H9 (cell line): ENCODE results near the gene TBX15. TPM values are rescaled to one million over a fixed set of nuclear protein-coding genes. Genes with fewer than 3 reads are reported as not detected.

Experiments
- DNase-seq: peaks from one replicate; pipeline ENCODE4 v3.0.0-alpha.2; 2017
- H2AFZ ChIP-seq: one replicate; pipeline ENCODE4 v1.6.1; 2013; ENCODE audit warnings: mild to moderate bottlenecking, low read length, control low read depth, moderate library complexity
- H2AK5ac ChIP-seq: 2 replicates; pipeline ENCODE4 v1.6.1; 2013; ENCODE audit warnings: low read length, control low read depth, mixed read lengths; ENCODE audit not compliant: insufficient read length
- H2BK120ac ChIP-seq: one replicate; pipeline ENCODE4 v1.6.1; 2013; ENCODE audit warnings: low read depth, mild to moderate bottlenecking, low read length, control low read depth, inconsistent platforms; ENCODE audit not compliant: poor library complexity, severe bottlenecking
- H2BK12ac ChIP-seq: 2 replicates; pipeline ENCODE4 v1.6.1; 2013; ENCODE audit warnings: low read length, control low read depth, mixed read lengths, low read depth; ENCODE audit not compliant: insufficient read length
- H2BK15ac ChIP-seq: 2 replicates; pipeline ENCODE4 v1.6.1; 2013; ENCODE audit warnings: low read depth, low read length, control low read depth
- H2BK20ac ChIP-seq: one replicate; pipeline ENCODE4 v1.6.1; 2013; ENCODE audit warnings: low read depth, mild to moderate bottlenecking, low read length, control low read depth, inconsistent platforms; ENCODE audit not compliant: poor library complexity, severe bottlenecking
- H2BK5ac ChIP-seq: 2 replicates; pipeline ENCODE4 v1.6.1; 2013; ENCODE audit warnings: low read length, control low read depth, mixed read lengths; ENCODE audit not compliant: insufficient read length
- H3K14ac ChIP-seq: 2 replicates; pipeline ENCODE4 v1.6.1; 2013; ENCODE audit warnings: low read length, control low read depth; ENCODE audit not compliant: insufficient read depth
- H3K18ac ChIP-seq: 2 replicates; pipeline ENCODE4 v1.6.1; 2013; ENCODE audit warnings: low read depth, mild to moderate bottlenecking, mixed read lengths, low read length, control low read depth; ENCODE audit not compliant: insufficient read length
- H3K23ac ChIP-seq: 2 replicates; pipeline ENCODE4 v1.6.1; 2013; ENCODE audit warnings: low read length, control low read depth, mixed read lengths, low read depth; ENCODE audit not compliant: insufficient read length
- H3K23me2 ChIP-seq: 2 replicates; pipeline ENCODE4 v1.6.1; 2013; ENCODE audit warnings: low read depth, mild to moderate bottlenecking, mixed read lengths, low read length, control low read depth; ENCODE audit not compliant: insufficient read length, poor library complexity, severe bottlenecking
- H3K27ac ChIP-seq: 2 replicates; pipeline ENCODE4 v1.5.1; 2013; ENCODE audit warnings: low read length, control low read depth, mixed read lengths, low read depth; ENCODE audit not compliant: insufficient read length
- H3K27me3 ChIP-seq: 2 replicates; pipeline ENCODE4 v1.6.1; 2013; ENCODE audit warnings: low read length, control low read depth, inconsistent platforms; ENCODE audit not compliant: insufficient read depth
- H3K4ac ChIP-seq: 2 replicates; pipeline ENCODE4 v1.6.1; 2013; ENCODE audit warnings: low read depth, mild to moderate bottlenecking, control low read depth, inconsistent platforms, low read length, moderate library complexity
- H3K4me1 ChIP-seq: 2 replicates; pipeline ENCODE4 v1.6.1; 2013; ENCODE audit warnings: low read length, control low read depth, inconsistent platforms; ENCODE audit not compliant: insufficient read depth
- H3K4me2 ChIP-seq: 2 replicates; pipeline ENCODE4 v1.6.1; 2013; ENCODE audit warnings: low read length, control low read depth, mixed read lengths; ENCODE audit not compliant: insufficient read length, insufficient read depth
- H3K56ac ChIP-seq: 2 replicates; pipeline ENCODE4 v1.6.1; 2013; ENCODE audit warnings: low read depth, mild to moderate bottlenecking, mixed read lengths, low read length, control low read depth; ENCODE audit not compliant: insufficient read length
- H3K79me1 ChIP-seq: 2 replicates; pipeline ENCODE4 v1.6.1; 2013; ENCODE audit warnings: low read depth, mild to moderate bottlenecking, moderate library complexity, low read length, control low read depth, inconsistent platforms; ENCODE audit not compliant: insufficient read depth, poor library complexity, severe bottlenecking
- H3K79me2 ChIP-seq: 2 replicates; pipeline ENCODE4 v1.6.1; 2013; ENCODE audit warnings: low read length, control low read depth, inconsistent platforms; ENCODE audit not compliant: insufficient read depth
- H3K9ac ChIP-seq: 2 replicates; pipeline ENCODE4 v1.6.1; 2013; ENCODE audit warnings: low read length, control low read depth, mixed read lengths; ENCODE audit not compliant: insufficient read length; ENCODE audit errors: extremely low read depth
- H3K9me3 ChIP-seq: one replicate; pipeline ENCODE4 v1.6.1; 2013; ENCODE audit warnings: low read depth, low read length, inconsistent platforms; ENCODE audit not compliant: control insufficient read depth
- H3T11ph ChIP-seq: one replicate; pipeline ENCODE4 v1.6.1; 2013; ENCODE audit warnings: mild to moderate bottlenecking, low read length, control low read depth, inconsistent platforms
- H4K20me1 ChIP-seq: one replicate; pipeline ENCODE4 v1.6.1; 2013; ENCODE audit not compliant: control insufficient read depth, insufficient read length, insufficient read depth
- H4K5ac ChIP-seq: 2 replicates; pipeline ENCODE4 v1.6.1; 2013; ENCODE audit warnings: low read depth, mild to moderate bottlenecking, mixed read lengths, low read length, control low read depth; ENCODE audit not compliant: insufficient read length
- H4K8ac ChIP-seq: replicated peaks from 2 replicates; pipeline ENCODE4 v1.6.1; 2013; ENCODE audit warnings: low read length, control low read depth, mixed read lengths, low read depth; ENCODE audit not compliant: insufficient read length
- H4K91ac ChIP-seq: 2 replicates; pipeline ENCODE4 v1.6.1; 2013; ENCODE audit warnings: low read depth, mild to moderate bottlenecking, moderate library complexity, mixed read lengths, low read length, control low read depth; ENCODE audit not compliant: insufficient read length
- H3K27ac Mint-ChIP-seq, 3 experiments: 2 replicates in 2 of 3; 3 replicates in 1 of 3; pipeline ENCODE4 v1.8.0; 2020 to 2021; ENCODE audit warnings: mixed read lengths in 3 of 3, mild to moderate bottlenecking in 1 of 3, moderate library complexity in 1 of 3
- H3K27me3 Mint-ChIP-seq: 2 replicates; pipeline ENCODE4 v1.8.0; 2021; ENCODE audit warnings: low read depth, mild to moderate bottlenecking, moderate library complexity, mixed read lengths
- H3K36me3 Mint-ChIP-seq, 3 experiments: 2 replicates in 2 of 3; 3 replicates in 1 of 3; pipeline ENCODE4 v1.8.0; 2020 to 2021; ENCODE audit warnings: low read depth in 3 of 3, mixed read lengths in 3 of 3; ENCODE audit not compliant: insufficient read depth in 1 of 3
- H3K4me1 Mint-ChIP-seq, 2 experiments: 2 replicates each; pipeline ENCODE4 v1.8.0; 2020; ENCODE audit warnings: mixed read lengths in 2 of 2
- H3K4me3 Mint-ChIP-seq, 2 experiments: 2 replicates in 1 of 2; 3 replicates in 1 of 2; pipeline ENCODE4 v1.8.0; 2020 to 2021; ENCODE audit warnings: mild to moderate bottlenecking in 2 of 2, mixed read lengths in 2 of 2, moderate library complexity in 1 of 2
- H3K9me3 Mint-ChIP-seq, 2 experiments: 2 replicates in 1 of 2; 3 replicates in 1 of 2; pipeline ENCODE4 v1.8.0; 2020; ENCODE audit warnings: mild to moderate bottlenecking in 2 of 2, mixed read lengths in 2 of 2, moderate library complexity in 1 of 2
- CTCF ChIP-seq: fragments of 200-600 bp; sonication (generic); conservative IDR thresholded peaks from 3 replicates; pipeline ENCODE4 v1.8.0; 2021; ENCODE audit warnings: antibody characterized with exemption, mild to moderate bottlenecking
- WGBS: extraction: QIAGEN DNeasy Blood & Tissue Kit; methylation state at CpG from one replicate; pipeline ENCODE4 v1.1.7; 2013; ENCODE audit warnings: missing lambda C conversion rate, low lambda C conversion rate, mixed read lengths; ENCODE audit not compliant: insufficient read length; ENCODE audit errors: extremely low coverage; 5-methylcytosine and 5-hydroxymethylcytosine counted together
- total RNA-seq: library from RNA; stranded (reverse); gene quantifications from 2 replicates; pipeline ENCODE4 v1.2.1, GENCODE V29; 2021

TBX15 gene
- total RNA-seq, 1 experiment from 2014 or later, result 0.07 TPM

GRCh38 chr1:119010201-119010600, 22.1 kb upstream of the TBX15 start:
- no peak overlapping the region for H3K14ac ChIP-seq
- no peak overlapping the region for H3K27ac Mint-ChIP-seq
- no peak overlapping the region for H3K56ac ChIP-seq
- H2BK5ac ChIP-seq, result no peak overlapping the region
- H4K5ac ChIP-seq, result no peak overlapping the region
- no peak overlapping the region for H3K4me3 Mint-ChIP-seq
- no peak overlapping the region for H2BK20ac ChIP-seq
- DNase-seq, result no peak
- peaks cover 14 to 21% of the 10 kb centered on the region in 2 experiments for H3K4me1 Mint-ChIP-seq
- H2BK120ac ChIP-seq, result no peak overlapping the region
- WGBS, result no CpG with 5 or more reads among the region's 1 CpG
- no peak overlapping the region for H2BK12ac ChIP-seq
- H3K9ac ChIP-seq, result no peak overlapping the region
- H3K27me3 ChIP-seq, result peaks cover 33% of the 10 kb centered on the region
- H2AFZ ChIP-seq, result no peak overlapping the region
- H3K9me3 ChIP-seq, result no peaks in the 10 kb centered on the region
- no peak overlapping the region for H3K4ac ChIP-seq
- no peak overlapping the region for H2AK5ac ChIP-seq
- TF ChIP-seq CTCF, result no peak
- H3K27ac ChIP-seq, result no peak overlapping the region
- no peak overlapping the region for H4K91ac ChIP-seq
- H3K23me2 ChIP-seq, result no peaks in the 10 kb centered on the region
- no peaks in the 10 kb centered on the region; a peak in 2 of 5 replicates for H3K9me3 Mint-ChIP-seq
- no peaks in the 10 kb centered on the region for H3K79me1 ChIP-seq
- no peak overlapping the region for H3K23ac ChIP-seq
- H2BK15ac ChIP-seq, result no peak overlapping the region
- H3K36me3 Mint-ChIP-seq, result no peaks in the 10 kb centered on the region
- no peaks in the 10 kb centered on the region for H3K79me2 ChIP-seq
- H3K18ac ChIP-seq, result no peak overlapping the region
- no peaks in the 10 kb centered on the region for H4K20me1 ChIP-seq
- no peak overlapping the region for H3T11ph ChIP-seq
- H3K4me1 ChIP-seq, result no peaks in the 10 kb centered on the region
- H4K8ac ChIP-seq, result no peak overlapping the region
- H3K27me3 Mint-ChIP-seq, result peaks cover 80% of the 10 kb centered on the region
- no peak overlapping the region for H3K4me2 ChIP-seq
